ENCODE measurements around the gene GBE1. TPM values are rescaled to one million over a fixed set of nuclear protein-coding genes. Genes with fewer than 3 reads are reported as not detected.

The GBE1 gene
- total and polyA plus RNA-seq, 9 of the 15 experiments (the other 6 are each of a cell fraction or from before 2014, with no cell fraction given), result 7.9 to 25.6 (median 13.1) TPM

DNA sequence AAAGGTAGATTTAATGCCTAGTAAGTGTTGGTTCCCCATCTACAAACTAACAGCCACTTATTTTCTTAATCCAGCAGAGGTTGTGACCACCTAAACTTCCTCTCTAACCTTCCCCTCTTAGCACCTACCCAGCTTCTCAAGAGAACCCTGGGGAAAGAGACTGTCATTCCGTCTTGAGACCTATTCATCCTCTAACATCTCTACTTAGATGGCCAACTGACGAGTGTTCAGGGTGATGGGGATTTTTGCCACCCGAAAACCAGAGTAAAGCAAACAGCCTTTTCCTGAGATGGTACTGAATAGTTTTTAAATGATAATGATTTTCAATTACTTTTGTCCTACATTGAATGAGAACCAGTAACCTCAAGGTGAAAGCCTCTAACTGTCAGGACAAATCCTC is 9.3 kb upstream of the GBE1 start:
- H4K20me1 ChIP-seq (replicated peaks; ENCODE audit: control insufficient read depth, insufficient read depth, low read length), result no peaks in the 10 kb centered on the region
- no peaks in the 10 kb centered on the region for H3K79me2 ChIP-seq (ENCODE audit: control insufficient read depth, insufficient read depth, low read length)
- CTCF ChIA-PET (ENCODE audit: low intra/inter-chr PET ratio), result no interaction called here
- no peak overlapping the region for H3K4me2 ChIP-seq (ENCODE audit: insufficient read depth, low read length)
- no peaks in the 10 kb centered on the region for H3K27me3 ChIP-seq (ENCODE audit: control insufficient read depth in 2 of 2, insufficient read depth in 2 of 2, low read length in 2 of 2)
- no peaks in the 10 kb centered on the region for H3K9me1 ChIP-seq (ENCODE audit: control insufficient read depth, insufficient read depth, low read length)
- no peak for TF ChIP-seq LEF1 (IDR thresholded peaks at IDR 0.05)
- no peak for TF ChIP-seq MECOM (CRISPR knock-in tag; IDR thresholded peaks at IDR 0.05)
- no peaks in the 10 kb centered on the region for H3K36me3 ChIP-seq (ENCODE audit: control insufficient read depth, insufficient read depth, low read length)
- intact Hi-C loops (cut with micrococcal nuclease) (no loop called here), in situ Hi-C loops (cut with MboI) (no loop called here)
- ATAC-seq, result no peak
- FAIRE-seq, result no peak
- H2AFZ ChIP-seq (ENCODE audit: low read depth, low read length), result no peak overlapping the region
- BruUV-seq (replicated peaks), result no TSS peak
- H3K9ac ChIP-seq (ENCODE audit: insufficient read depth in 1 of 2, low read depth in 2 of 2, low read length in 2 of 2), result no peak overlapping the region
- 11% methylated on average over 1 of the region's 3 CpGs for WGBS (ENCODE audit: insufficient coverage, low coverage, missing lambda C conversion rate)
- no peak overlapping the region for H3K4me3 ChIP-seq
- no peak overlapping the region for H3K27ac ChIP-seq (ENCODE audit: extremely low read depth, low read depth, low read length)
- POLR2A ChIA-PET, result interaction anchor here (0.6 kb wide), 1 partner anchor 22 kb away, joined by 3 read pairs; no protein-coding TSS in a partner anchor
- H3K9me3 ChIP-seq (replicated peaks; ENCODE audit: control insufficient read depth, insufficient read depth, low read depth, low read length), result no peaks in the 10 kb centered on the region
- H3K4me1 ChIP-seq (replicated peaks in 1 of 2; ENCODE audit: control insufficient read depth in 2 of 2, insufficient read depth in 2 of 2, low read length in 2 of 2), result no peaks in the 10 kb centered on the region; a peak in 1 of 5 replicates
- DNase-seq (ENCODE audit: extremely low read depth in 1 of 4, low spot score in 3 of 4), result no peak

DNA sequence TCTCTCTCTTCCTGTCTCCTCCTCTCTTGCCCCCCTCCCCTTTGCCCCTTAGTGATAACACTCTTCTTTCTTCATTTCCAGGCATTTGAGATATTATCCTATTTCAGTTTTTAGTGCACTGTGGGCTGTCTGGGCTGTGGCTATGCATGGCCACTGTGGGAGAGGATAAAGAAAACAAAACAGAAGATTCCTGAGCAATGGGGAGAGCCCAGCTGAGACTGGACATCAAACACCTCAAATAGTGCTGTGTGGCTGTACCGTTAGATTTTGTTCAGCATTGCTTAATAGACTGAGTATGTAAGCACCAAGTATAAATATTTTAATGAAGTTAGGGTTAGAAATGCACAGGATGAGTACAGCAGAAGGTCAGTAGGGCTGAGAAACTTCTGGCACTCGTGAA is 7.9 kb upstream of the GBE1 start:
- in situ Hi-C loops (cut with MboI) (no loop called here), intact Hi-C loops (cut with micrococcal nuclease) (no loop called here)
- WGBS (ENCODE audit: insufficient coverage, low coverage, missing lambda C conversion rate), result 29% methylated on average over 2 of the region's 2 CpGs
- Histone ChIP-seq H3K4me1 (replicated peaks in 1 of 2; ENCODE audit: control insufficient read depth in 2 of 2, insufficient read depth in 2 of 2, low read length in 2 of 2) (no peaks in the 10 kb centered on the region; a peak in 1 of 5 replicates), H4K20me1 (replicated peaks; ENCODE audit: control insufficient read depth, insufficient read depth, low read length) (no peaks in the 10 kb centered on the region), H3K27ac (ENCODE audit: extremely low read depth, low read depth, low read length) (no peak overlapping the region), H3K9me3 (replicated peaks; ENCODE audit: control insufficient read depth, insufficient read depth, low read depth, low read length) (no peaks in the 10 kb centered on the region), H3K4me2 (ENCODE audit: insufficient read depth, low read length) (no peak overlapping the region), H3K4me3 (no peak overlapping the region), H3K27me3 (ENCODE audit: control insufficient read depth in 2 of 2, insufficient read depth in 2 of 2, low read length in 2 of 2) (no peaks in the 10 kb centered on the region), H3K9me1 (ENCODE audit: control insufficient read depth, insufficient read depth, low read length) (no peaks in the 10 kb centered on the region), H3K9ac (ENCODE audit: insufficient read depth in 1 of 2, low read depth in 2 of 2, low read length in 2 of 2) (no peak overlapping the region), H2AFZ (ENCODE audit: low read depth, low read length) (no peak overlapping the region), H3K36me3 (ENCODE audit: control insufficient read depth, insufficient read depth, low read length) (no peaks in the 10 kb centered on the region), H3K79me2 (ENCODE audit: control insufficient read depth, insufficient read depth, low read length) (no peaks in the 10 kb centered on the region)
- CTCF ChIA-PET (ENCODE audit: low intra/inter-chr PET ratio), result no interaction called here
- DNase-seq (ENCODE audit: extremely low read depth in 1 of 4, low spot score in 3 of 4), result no peak
- FAIRE-seq, result no peak
- POLR2A ChIA-PET, result interaction anchor here (0.6 kb wide), 1 partner anchor 8 kb away, joined by 6 read pairs; the partner anchor contains the start of gene GBE1
- no TSS peak for BruUV-seq (replicated peaks)
- ATAC-seq, result no peak
- no peak for TF ChIP-seq MBD2 (IDR thresholded peaks at IDR 0.05; ENCODE audit: borderline replicate concordance, low read depth)
- TF ChIP-seq MAFF (IDR thresholded peaks at IDR 0.05; ENCODE audit: low read length), result no peak
- TF ChIP-seq ARHGAP35 (IDR thresholded peaks at IDR 0.05; ENCODE audit: partially characterized antibody), result no peak
- TF ChIP-seq JUN (IDR thresholded peaks at IDR 0.05; ENCODE audit: borderline replicate concordance, low read depth, low read length), result no peak
- TF ChIP-seq JUN (CRISPR knock-in tag; IDR thresholded peaks at IDR 0.05; ENCODE audit: borderline replicate concordance), result no peak
- no peak for TF ChIP-seq ZNF561 (CRISPR knock-in tag; conservative IDR thresholded peaks at IDR 0.05)
- TF ChIP-seq, protein P1, sequence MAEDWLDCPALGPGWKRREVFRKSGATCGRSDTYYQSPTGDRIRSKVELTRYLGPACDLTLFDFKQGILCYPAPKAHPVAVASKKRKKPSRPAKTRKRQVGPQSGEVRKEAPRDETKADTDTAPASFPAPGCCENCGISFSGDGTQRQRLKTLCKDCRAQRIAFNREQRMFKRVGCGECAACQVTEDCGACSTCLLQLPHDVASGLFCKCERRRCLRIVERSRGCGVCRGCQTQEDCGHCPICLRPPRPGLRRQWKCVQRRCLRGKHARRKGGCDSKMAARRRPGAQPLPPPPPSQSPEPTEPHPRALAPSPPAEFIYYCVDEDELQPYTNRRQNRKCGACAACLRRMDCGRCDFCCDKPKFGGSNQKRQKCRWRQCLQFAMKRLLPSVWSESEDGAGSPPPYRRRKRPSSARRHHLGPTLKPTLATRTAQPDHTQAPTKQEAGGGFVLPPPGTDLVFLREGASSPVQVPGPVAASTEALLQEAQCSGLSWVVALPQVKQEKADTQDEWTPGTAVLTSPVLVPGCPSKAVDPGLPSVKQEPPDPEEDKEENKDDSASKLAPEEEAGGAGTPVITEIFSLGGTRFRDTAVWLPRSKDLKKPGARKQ (CRISPR knock-in tag; IDR thresholded peaks at IDR 0.05), result no peak
- TF ChIP-seq, protein P2, sequence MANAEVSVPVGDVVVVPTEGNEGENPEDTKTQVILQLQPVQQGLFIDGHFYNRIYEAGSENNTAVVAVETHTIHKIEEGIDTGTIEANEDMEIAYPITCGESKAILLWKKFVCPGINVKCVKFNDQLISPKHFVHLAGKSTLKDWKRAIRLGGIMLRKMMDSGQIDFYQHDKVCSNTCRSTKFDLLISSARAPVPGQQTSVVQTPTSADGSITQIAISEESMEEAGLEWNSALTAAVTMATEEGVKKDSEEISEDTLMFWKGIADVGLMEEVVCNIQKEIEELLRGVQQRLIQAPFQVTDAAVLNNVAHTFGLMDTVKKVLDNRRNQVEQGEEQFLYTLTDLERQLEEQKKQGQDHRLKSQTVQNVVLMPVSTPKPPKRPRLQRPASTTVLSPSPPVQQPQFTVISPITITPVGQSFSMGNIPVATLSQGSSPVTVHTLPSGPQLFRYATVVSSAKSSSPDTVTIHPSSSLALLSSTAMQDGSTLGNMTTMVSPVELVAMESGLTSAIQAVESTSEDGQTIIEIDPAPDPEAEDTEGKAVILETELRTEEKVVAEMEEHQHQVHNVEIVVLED (CRISPR knock-in tag; IDR thresholded peaks at IDR 0.05), result no peak
- no peak for TF ChIP-seq SIX5 (IDR thresholded peaks at IDR 0.05; ENCODE audit: borderline replicate concordance in 1 of 2, insufficient read depth in 1 of 2, low read depth in 1 of 2, low read length in 2 of 2)
- TF ChIP-seq, protein P3, sequence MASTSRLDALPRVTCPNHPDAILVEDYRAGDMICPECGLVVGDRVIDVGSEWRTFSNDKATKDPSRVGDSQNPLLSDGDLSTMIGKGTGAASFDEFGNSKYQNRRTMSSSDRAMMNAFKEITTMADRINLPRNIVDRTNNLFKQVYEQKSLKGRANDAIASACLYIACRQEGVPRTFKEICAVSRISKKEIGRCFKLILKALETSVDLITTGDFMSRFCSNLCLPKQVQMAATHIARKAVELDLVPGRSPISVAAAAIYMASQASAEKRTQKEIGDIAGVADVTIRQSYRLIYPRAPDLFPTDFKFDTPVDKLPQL (IDR thresholded peaks at IDR 0.05; ENCODE audit: extremely low read depth, insufficient read length), result no peak
- TF ChIP-seq CAMTA2 (CRISPR knock-in tag; conservative IDR thresholded peaks at IDR 0.05), result no peak
- TF ChIP-seq RB1 (IDR thresholded peaks at IDR 0.05; ENCODE audit: low read depth), result no peak
